ENCODE results near the gene RTN4RL1.
A peak's percentile ranks its signal among the peaks of the same experiment; 100 is the strongest.

The RTN4RL1 gene

GRCh38 chr17:2033153-2033552, 8.0 kb upstream of the RTN4RL1 start:
- ChIA-PET POLR2A (no interaction called here), CTCF (interaction anchor here (0.6 to 12.2 kb wide), 4 partner anchors 123 to 312 kb away, joined by 3 to 145 read pairs (median 4); no protein-coding TSS in a partner anchor)
- no peak for TF ChIP-seq ZNF548 (tag by site-specific recombination; IDR thresholded peaks at IDR 0.05)
- peak; percentile 26; the same call in 1 of the 2 replicates for TF ChIP-seq SP7 (tag by site-specific recombination; IDR thresholded peaks at IDR 0.05)
- no peak for TF ChIP-seq ZNF302 (tag by site-specific recombination; IDR thresholded peaks at IDR 0.05; ENCODE audit: low read depth)
- TF ChIP-seq ZNF791 (tag by site-specific recombination; IDR thresholded peaks at IDR 0.05) = no peak
- no peak for TF ChIP-seq ZNF280D (tag by site-specific recombination; IDR thresholded peaks at IDR 0.05)
- no peak overlapping the region for H3K27ac ChIP-seq (ENCODE audit: extremely low read depth, low read depth, low read length)
- H3K9me3 ChIP-seq (ENCODE audit: control insufficient read depth, insufficient read depth, low read depth, low read length) = no peaks in the 10 kb centered on the region
- peaks cover 0 to 44% of the 10 kb centered on the region in 2 experiments; a peak in 2 of 3 replicates for H3K36me3 ChIP-seq (ENCODE audit: control insufficient read depth in 2 of 2, insufficient read depth in 1 of 2, low read length in 2 of 2)
- H3K4me1 ChIP-seq (ENCODE audit: control insufficient read depth, insufficient read depth, low read length) = peaks cover 5% of the 10 kb centered on the region
- no peak overlapping the region for H3K4me3 ChIP-seq (ENCODE audit: low read depth, low read length)

- POLR2A ChIA-PET = interaction anchor here (1.6 kb wide), 1 partner anchor 273 kb away, joined by 4 read pairs; the partner anchor contains the start of genes SMG6 and SRR
- TF ChIP-seq ZNF629 (tag by site-specific recombination; IDR thresholded peaks at IDR 0.05) = no peak
- 0 out of 2 replicates have a peak, but pooled peaks have one; percentile 9 for TF ChIP-seq TRIM28 (IDR thresholded peaks at IDR 0.05; ENCODE audit: borderline replicate concordance, low read length)
- TF ChIP-seq ZNF777 (tag by site-specific recombination; IDR thresholded peaks at IDR 0.05; ENCODE audit: borderline replicate concordance) = no peak
- no peak for TF ChIP-seq ZNF169 (tag by site-specific recombination; IDR thresholded peaks at IDR 0.05)
- TF ChIP-seq ZNF112 (tag by site-specific recombination; IDR thresholded peaks at IDR 0.05) = no peak
- TF ChIP-seq ZFP3 (tag by site-specific recombination; IDR thresholded peaks at IDR 0.05; ENCODE audit: low read depth) = no peak
- no peak for TF ChIP-seq BCL11A (tag by site-specific recombination; IDR thresholded peaks at IDR 0.05; ENCODE audit: low read depth)
- TF ChIP-seq ZSCAN5A (tag by site-specific recombination; IDR thresholded peaks at IDR 0.05) = no peak
- TF ChIP-seq CTCF (tag by site-specific recombination; IDR thresholded peaks at IDR 0.05) = peak; percentile 65; the same call in 1 of the 2 replicates
- no peak for TF ChIP-seq ZBTB20 (tag by site-specific recombination; IDR thresholded peaks at IDR 0.05)
- TF ChIP-seq ZNF138 (tag by site-specific recombination; IDR thresholded peaks at IDR 0.05; ENCODE audit: borderline replicate concordance) = no peak
- no peak for TF ChIP-seq FEZF1 (tag by site-specific recombination; IDR thresholded peaks at IDR 0.05)
- TF ChIP-seq ZNF19 (tag by site-specific recombination; IDR thresholded peaks at IDR 0.05; ENCODE audit: low read depth) = no peak
- TF ChIP-seq KLF16 (tag by site-specific recombination; IDR thresholded peaks at IDR 0.05) = no peak
- no peak for TF ChIP-seq ZNF354C (tag by site-specific recombination; IDR thresholded peaks at IDR 0.05; ENCODE audit: borderline replicate concordance, low read depth)
- TF ChIP-seq KLF1 (tag by site-specific recombination; IDR thresholded peaks at IDR 0.05) = no peak
- TF ChIP-seq ZNF561 (tag by site-specific recombination; IDR thresholded peaks at IDR 0.05; ENCODE audit: borderline replicate concordance) = no peak
- TF ChIP-seq KLF17 (tag by site-specific recombination; IDR thresholded peaks at IDR 0.05) = no peak
- peak; percentile 78 for TF ChIP-seq PRDM10 (tag by site-specific recombination; IDR thresholded peaks at IDR 0.05)
- TF ChIP-seq SETDB1 (IDR thresholded peaks at IDR 0.05; ENCODE audit: insufficient read length, low read length) = no peak
Observed at GRCh38 chr17:2030779-2031163, 5.6 kb upstream of the RTN4RL1 start.

More at GRCh38 chr17:2030779-2031163, 5.6 kb upstream of the RTN4RL1 start:
- H3K9me3 ChIP-seq (ENCODE audit: control insufficient read depth, insufficient read depth, low read depth, low read length) = no peaks in the 10 kb centered on the region
- peak overlapping the region; percentile 97 for H3K4me3 ChIP-seq (ENCODE audit: low read depth, low read length)
- H3K36me3 ChIP-seq (ENCODE audit: control insufficient read depth in 2 of 2, insufficient read depth in 1 of 2, low read length in 2 of 2) = peaks cover 0 to 20% of the 10 kb centered on the region in 2 experiments; a peak in 1 of 3 replicates
- H3K4me1 ChIP-seq (ENCODE audit: control insufficient read depth, insufficient read depth, low read length) = peaks cover 5% of the 10 kb centered on the region
- CTCF ChIA-PET = interaction anchor here (0.7 to 12.2 kb wide), 8 partner anchors 10 to 310 kb away, joined by 3 to 145 read pairs (median 6); no protein-coding TSS in a partner anchor
- peak overlapping the region; percentile 84 for H3K27ac ChIP-seq (ENCODE audit: extremely low read depth, low read depth, low read length)

Data from HEK293 (cell line).